ENCODE results near the gene ANKIB1. TPM values are rescaled to one million over a fixed set of nuclear protein-coding genes. Genes with fewer than 3 reads are reported as not detected.
"Not testable (repeated sequence)": the region's sequence is repeated elsewhere in the genome, so short reads cannot be mapped to it uniquely, and the experiment has no call there.

The ANKIB1 gene
- total RNA-seq, 3 donors from 2014 or later = 28.0 to 40.8 (median 38.3) TPM

DNA sequence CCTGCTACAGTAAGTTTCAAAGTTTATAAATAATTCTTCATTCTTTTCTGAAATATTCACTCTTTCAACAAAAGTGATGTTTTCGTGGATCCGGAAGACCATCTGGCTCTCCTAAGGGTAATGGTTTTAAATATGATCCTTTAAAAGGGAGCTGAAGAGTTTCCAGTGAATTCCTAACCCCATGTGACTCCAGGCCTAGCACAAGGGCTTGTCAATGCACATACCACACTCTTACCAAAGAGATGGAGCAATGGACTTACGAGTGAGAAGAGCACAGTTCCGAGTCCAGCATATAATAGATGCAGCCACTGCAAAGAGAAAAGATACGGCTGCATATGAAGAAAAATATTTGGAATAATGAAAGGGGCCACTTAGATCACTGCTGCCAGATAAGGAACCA, 169.5 kb downstream of the ANKIB1 start:
- Mint-ChIP-seq H3K27me3 (ENCODE audit: low read depth) (peaks cover 8% of the 10 kb centered on the region), H3K4me1 (ENCODE audit: low read depth) (no peaks in the 10 kb centered on the region), H3K36me3 (ENCODE audit: insufficient read depth) (no peaks in the 10 kb centered on the region), H3K9me3 (no peaks in the 10 kb centered on the region), H3K4me3 (no peak overlapping the region)
- no peak for DNase-seq
- no peak for ATAC-seq

DNA sequence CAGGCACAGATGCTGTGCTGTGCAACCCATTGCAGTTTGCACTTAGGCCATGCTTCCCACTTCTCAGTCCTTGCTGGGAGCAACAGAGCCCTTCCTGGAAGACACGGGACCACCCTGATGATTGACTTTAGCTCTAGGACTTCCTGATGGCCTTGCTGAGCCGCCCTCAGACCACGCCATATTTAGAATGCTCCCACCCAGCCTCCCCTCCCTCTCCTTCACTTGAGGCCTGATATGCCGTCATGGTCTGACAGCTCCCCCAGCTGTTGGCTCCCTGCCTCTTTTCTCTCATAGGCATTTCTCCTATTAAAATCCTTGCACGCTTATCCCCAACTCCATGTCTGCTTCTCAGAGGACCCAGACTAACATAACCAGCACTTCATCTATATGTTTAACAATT, 172.1 kb downstream of the ANKIB1 start:
- ATAC-seq (no peak), DNase-seq (no peak)
- Mint-ChIP-seq H3K27me3 (ENCODE audit: low read depth) (peaks cover 3% of the 10 kb centered on the region), H3K36me3 (ENCODE audit: insufficient read depth) (no peaks in the 10 kb centered on the region), H3K9me3 (no peaks in the 10 kb centered on the region), H3K4me1 (ENCODE audit: low read depth) (no peaks in the 10 kb centered on the region), H3K4me3 (no peak overlapping the region)

DNA sequence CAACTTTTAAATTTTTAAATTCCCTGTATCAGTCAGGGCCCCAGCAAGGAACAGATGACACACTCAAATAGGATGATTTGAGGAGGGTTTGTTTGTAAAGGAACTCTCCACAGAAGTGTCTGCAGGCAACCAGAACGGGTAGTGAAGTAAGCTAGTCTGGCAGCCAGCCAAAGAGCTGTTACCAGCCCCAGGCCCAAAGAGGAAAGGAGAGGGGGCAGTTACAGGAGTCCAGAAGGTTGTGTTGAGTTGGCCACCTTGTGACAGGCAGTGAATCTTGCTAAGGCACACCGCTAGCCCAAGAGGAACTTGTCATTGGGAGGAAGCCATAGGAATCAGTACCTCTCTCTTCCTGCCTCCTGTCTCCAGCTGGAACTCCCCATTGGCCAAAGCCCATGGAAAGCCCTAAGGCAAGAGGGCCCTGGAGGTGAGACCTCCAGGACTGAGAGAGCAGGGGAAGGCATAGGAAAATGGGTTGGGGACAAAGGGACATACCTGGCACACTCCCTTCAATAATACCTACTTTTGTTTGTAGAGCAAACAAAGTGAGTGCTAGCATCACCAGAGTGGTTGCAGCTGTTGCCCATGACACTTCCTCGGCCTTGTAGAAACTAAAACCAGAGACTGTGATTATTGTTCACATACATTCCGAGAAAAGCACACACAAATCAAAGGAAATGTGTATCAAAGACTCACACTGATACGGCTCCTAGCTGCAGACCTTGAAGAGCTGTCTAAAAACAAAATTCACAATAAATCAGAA, 176.1 kb downstream of the ANKIB1 start:
- H3K36me3 Mint-ChIP-seq (ENCODE audit: insufficient read depth) = no peaks in the 10 kb centered on the region
- no peak overlapping the region for H3K4me3 Mint-ChIP-seq
- H3K27me3 Mint-ChIP-seq (ENCODE audit: low read depth) = peaks cover 19% of the 10 kb centered on the region
- ATAC-seq = no peak
- no peaks in the 10 kb centered on the region for H3K9me3 Mint-ChIP-seq
- H3K4me1 Mint-ChIP-seq (ENCODE audit: low read depth) = peaks cover 13% of the 10 kb centered on the region
- no peak for DNase-seq

DNA sequence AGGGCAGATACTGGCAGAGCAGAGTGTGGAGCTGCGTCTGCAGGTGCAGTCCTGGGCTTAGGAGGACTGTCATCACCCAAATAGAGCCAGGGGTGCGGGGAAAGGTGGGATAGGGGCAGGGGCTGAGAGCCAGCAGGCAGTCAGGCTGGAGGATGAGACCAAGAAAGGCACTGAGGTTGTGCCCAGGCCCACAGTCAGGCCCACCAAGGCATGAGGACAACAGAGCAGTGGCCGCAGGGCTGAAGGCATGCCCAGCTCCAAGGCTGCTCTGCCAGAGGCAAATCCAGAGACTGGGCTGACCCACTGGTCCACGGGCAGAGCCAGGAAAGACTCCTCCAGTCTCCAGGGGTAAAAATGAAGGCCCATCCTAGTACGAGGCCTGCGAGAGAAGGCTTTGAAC, 177.2 kb downstream of the ANKIB1 start:
- peaks cover 13% of the 10 kb centered on the region for H3K4me1 Mint-ChIP-seq (ENCODE audit: low read depth)
- DNase-seq = no peak
- peaks cover 27% of the 10 kb centered on the region for H3K27me3 Mint-ChIP-seq (ENCODE audit: low read depth)
- H3K36me3 Mint-ChIP-seq (ENCODE audit: insufficient read depth) = no peaks in the 10 kb centered on the region
- H3K4me3 Mint-ChIP-seq = no peak overlapping the region
- H3K9me3 Mint-ChIP-seq = no peaks in the 10 kb centered on the region
- ATAC-seq = no peak

DNA sequence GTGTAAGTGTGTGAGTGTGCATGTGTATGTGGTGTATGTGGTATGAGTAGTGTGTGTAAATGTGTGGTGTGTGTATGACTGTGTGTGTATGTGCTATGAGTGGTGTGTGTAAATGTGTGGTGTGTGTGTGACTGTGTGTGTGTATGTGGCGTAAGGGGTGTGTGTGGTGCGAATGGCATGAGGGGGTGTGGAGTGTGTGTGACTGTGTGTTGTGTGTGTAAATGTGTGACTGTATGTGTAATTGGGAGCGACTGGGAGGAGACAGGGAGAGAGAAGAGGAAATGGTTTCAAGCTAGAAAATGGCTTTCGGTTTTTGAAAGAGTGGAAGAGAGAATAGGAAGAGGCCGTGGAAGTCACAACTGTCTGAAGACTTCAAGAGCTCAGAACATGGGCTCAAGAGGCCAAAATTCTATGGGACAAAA, 177.9 kb downstream of the ANKIB1 start:
- Mint-ChIP-seq H3K36me3 (ENCODE audit: insufficient read depth) (no peaks in the 10 kb centered on the region), H3K4me1 (ENCODE audit: low read depth) (peaks cover 13% of the 10 kb centered on the region)
- ATAC-seq = no peak

DNA sequence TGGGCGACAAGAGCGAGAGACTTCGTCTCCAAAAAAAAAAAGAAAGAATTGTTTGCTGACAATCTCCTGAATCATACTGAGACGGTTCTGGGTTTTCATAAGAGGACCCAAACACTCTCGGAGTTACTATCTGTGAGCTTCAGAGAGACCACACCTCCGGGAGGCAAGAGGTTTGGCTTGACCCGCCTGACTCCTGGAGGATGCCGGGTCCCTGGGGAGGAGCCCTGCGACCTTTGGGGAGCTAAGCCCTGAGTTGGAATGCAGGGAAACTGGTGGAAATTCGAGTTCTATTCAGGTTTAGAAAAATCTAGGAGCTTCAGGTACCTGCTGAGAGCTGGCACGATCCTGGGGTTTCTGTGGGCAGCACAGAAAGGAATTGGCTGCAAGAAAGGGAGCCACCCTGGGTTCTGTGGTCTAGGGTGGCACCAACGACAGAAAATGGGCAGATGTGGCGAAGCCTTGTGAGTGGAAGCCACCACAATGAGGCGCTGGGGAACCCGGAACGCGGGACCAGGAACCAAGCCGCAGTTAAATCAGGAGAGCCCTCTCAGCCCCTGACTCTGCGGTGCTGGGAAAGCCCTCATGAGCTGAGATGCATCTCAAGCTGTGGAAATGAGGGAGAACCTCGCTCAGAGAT, 179.7 kb downstream of the ANKIB1 start:
- Mint-ChIP-seq H3K4me3 (peak overlapping the region; percentile 24), H3K4me1 (ENCODE audit: low read depth) (peaks cover 13% of the 10 kb centered on the region), H3K36me3 (ENCODE audit: insufficient read depth) (no peaks in the 10 kb centered on the region), H3K27me3 (ENCODE audit: low read depth) (peaks cover 29% of the 10 kb centered on the region), H3K9me3 (no peaks in the 10 kb centered on the region)
- DNase-seq = no peak
- no peak for ATAC-seq

More for the DNA sequence above, 177.9 kb downstream of the ANKIB1 start:
- H3K9me3 Mint-ChIP-seq = no peaks in the 10 kb centered on the region
- peak overlapping the region; percentile 14 for H3K4me3 Mint-ChIP-seq
- peaks cover 27% of the 10 kb centered on the region for H3K27me3 Mint-ChIP-seq (ENCODE audit: low read depth)
- no peak for DNase-seq

DNA sequence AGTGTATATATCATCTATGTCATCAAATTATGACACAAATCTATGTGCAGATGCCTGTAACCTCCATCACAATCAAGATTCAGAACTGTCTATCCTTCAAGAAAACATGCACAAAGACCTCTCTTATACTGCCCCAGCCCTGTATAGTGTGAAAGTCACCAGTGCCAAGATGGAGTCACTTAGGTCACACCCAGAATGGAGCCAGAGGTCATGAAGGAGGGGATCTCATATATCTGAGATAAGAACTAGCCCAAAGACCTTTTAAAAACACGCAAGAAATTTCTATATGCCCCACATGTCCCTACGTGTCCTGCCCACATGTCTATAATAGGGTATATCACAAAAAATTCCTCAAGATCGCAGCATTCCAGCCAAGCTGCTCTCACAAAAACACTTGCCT, 181.4 kb downstream of the ANKIB1 start:
- Mint-ChIP-seq H3K36me3 (ENCODE audit: insufficient read depth) (no peaks in the 10 kb centered on the region), H3K27me3 (ENCODE audit: low read depth) (peaks cover 29% of the 10 kb centered on the region), H3K4me1 (ENCODE audit: low read depth) (peaks cover 13% of the 10 kb centered on the region), H3K4me3 (no peak overlapping the region), H3K9me3 (no peaks in the 10 kb centered on the region)
- ATAC-seq = no peak
- no peak for DNase-seq

DNA sequence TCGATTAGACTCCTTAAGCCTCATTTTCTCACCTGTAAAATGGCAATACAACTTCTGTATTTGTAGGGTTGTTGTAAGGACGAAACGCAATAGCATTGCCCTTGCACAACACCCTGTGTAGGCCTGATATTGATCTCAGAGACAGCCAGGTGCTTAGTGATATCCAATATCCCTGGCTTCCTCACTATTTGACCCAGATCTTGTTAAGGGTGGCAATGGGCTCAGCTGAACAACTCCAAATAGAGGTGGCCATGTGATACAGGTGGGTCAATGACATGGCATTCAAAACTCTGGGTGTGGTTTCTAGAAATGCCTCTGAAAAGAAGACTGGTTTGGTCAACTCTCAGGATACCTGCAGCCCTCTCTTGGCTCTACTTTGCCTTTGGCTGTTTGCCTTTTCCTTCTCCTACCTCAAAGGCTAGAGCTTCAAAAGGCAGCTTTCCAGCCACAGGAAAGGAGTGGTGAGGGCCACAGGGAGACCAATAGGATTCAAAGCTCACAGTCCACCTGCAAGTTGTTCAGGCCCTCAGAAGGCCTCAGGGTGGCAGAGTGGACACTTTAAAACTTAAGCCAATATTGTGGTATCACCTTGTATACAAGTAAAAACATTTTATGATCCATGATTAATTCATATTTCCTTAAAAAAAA, 186.6 kb downstream of the ANKIB1 start:
- Mint-ChIP-seq H3K9me3 (no peaks in the 10 kb centered on the region), H3K4me3 (no peak overlapping the region), H3K4me1 (ENCODE audit: low read depth) (no peaks in the 10 kb centered on the region), H3K27me3 (ENCODE audit: low read depth) (peaks cover 5% of the 10 kb centered on the region), H3K36me3 (ENCODE audit: insufficient read depth) (no peaks in the 10 kb centered on the region)
- DNase-seq = no peak
- no peak for ATAC-seq

DNA sequence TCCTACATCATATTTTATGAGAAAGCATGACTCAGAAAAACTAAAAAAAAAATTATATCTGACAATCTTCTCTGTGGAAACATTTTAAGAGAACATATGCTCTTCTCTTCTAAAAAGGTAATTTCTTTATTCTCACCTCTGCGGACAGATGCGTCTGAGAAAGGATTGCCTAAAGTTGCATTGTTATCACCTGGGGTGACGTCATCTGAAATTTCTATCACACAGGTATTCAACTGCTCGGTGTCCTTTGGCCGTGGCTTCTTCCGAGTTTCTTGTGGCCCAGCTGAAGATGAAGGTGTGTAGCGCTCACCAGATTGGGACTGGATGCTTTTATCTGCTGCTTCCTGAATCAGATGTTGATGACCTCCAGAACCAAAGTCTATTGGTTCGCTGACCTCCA, 187.2 kb downstream of the ANKIB1 start:
- Mint-ChIP-seq H3K9me3 (no peaks in the 10 kb centered on the region), H3K4me3 (no peak overlapping the region), H3K4me1 (ENCODE audit: low read depth) (no peaks in the 10 kb centered on the region), H3K36me3 (ENCODE audit: insufficient read depth) (no peaks in the 10 kb centered on the region), H3K27me3 (ENCODE audit: low read depth) (peaks cover 2% of the 10 kb centered on the region)
- no peak for DNase-seq
- no peak for ATAC-seq

DNA sequence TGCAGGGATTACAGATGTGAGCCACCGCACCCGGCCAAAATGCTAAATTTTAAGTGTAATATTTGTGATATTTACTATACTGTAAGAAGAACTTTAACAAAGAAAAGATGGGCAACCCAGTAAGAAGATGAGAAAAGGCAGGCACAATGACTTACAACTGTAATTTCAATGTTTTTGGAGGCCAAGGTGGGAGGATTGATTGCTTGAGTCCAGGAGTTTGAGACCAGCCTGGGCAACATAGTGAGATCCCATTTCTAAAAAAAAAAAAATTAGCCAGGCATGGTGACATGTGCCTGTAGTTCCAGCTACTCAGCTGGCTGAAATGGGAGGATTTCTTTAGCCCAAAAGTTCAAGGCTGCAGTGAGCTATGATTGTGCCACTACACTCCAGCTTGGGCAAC, 189.8 kb downstream of the ANKIB1 start:
- Mint-ChIP-seq H3K4me1 (ENCODE audit: low read depth) (no peaks in the 10 kb centered on the region), H3K36me3 (ENCODE audit: insufficient read depth) (no peaks in the 10 kb centered on the region), H3K4me3 (no peak overlapping the region), H3K9me3 (no peaks in the 10 kb centered on the region), H3K27me3 (ENCODE audit: low read depth) (no peaks in the 10 kb centered on the region)
- no peak for ATAC-seq
- DNase-seq = no peak

DNA sequence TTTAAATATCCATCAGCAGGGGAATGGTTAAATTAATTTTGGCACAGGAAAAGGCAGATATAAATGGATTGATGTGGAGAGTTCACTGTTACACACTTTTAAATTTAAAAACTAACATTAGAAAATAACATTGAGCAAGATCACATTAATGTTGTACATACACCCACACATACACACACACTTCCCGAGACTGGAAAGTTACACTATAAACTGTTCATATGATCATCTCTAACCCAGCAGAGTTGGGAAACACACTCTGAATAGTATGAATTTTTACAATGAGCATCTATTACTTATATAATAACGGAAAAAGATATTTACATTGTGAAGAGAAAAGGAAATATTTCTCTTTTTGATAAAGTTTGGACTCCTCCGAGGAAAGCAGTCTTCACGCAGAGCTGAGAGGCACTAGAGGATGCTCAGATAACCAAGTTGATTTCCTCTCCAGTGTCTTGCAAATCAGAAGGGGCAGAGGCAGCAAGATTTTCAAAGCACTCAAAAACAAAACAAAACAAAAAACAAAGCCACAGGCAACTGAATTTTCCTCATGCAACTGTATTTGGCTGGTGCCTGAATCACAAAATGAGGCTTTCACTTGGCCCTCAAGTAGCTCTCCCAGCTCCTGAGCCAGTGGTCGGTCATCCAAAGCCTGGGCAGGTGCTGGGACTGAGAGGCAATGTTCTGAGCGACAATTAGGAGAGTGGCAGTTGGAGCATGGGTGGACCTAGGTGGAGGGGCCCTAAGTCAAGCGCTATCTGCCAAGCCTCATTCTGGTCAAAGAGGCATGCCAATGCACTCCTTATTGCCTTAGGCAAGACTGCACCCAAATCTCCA, 191.1 kb downstream of the ANKIB1 start:
- Mint-ChIP-seq H3K36me3 (ENCODE audit: insufficient read depth) (no peaks in the 10 kb centered on the region), H3K27me3 (ENCODE audit: low read depth) (no peaks in the 10 kb centered on the region), H3K4me3 (no peak overlapping the region), H3K9me3 (no peaks in the 10 kb centered on the region), H3K4me1 (ENCODE audit: low read depth) (no peaks in the 10 kb centered on the region)
- no peak for ATAC-seq
- DNase-seq = no peak

DNA sequence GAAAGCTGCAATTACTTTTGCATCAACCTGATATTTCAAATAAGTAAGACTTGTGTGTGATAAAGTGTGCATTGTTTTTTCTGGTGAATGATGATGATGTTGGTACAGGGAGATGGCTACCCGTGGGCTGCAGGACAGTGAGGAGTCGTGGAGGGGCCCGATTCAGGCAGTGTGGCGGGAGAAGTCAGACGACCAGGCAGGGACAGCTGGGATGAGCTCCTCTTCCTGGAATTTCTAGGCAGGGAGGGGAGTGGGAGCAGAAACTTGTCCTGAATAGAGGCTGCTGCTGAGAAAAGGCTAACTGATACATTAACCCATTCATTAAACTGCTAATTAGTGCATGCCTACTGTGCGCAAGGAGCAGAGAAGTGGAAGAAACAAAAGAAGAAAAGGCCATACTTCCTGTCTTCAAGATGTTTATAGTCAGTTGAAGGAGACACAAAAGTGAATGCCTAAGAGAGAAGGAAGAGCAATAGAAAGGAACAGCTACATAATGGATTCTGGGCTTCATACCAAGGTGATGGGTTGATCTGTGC, 192.2 kb downstream of the ANKIB1 start:
- no peak for ATAC-seq
- Mint-ChIP-seq H3K36me3 (ENCODE audit: insufficient read depth) (no peaks in the 10 kb centered on the region), H3K4me3 (no peak overlapping the region), H3K4me1 (ENCODE audit: low read depth) (no peaks in the 10 kb centered on the region), H3K9me3 (no peaks in the 10 kb centered on the region), H3K27me3 (ENCODE audit: low read depth) (no peaks in the 10 kb centered on the region)
- no peak for DNase-seq

DNA sequence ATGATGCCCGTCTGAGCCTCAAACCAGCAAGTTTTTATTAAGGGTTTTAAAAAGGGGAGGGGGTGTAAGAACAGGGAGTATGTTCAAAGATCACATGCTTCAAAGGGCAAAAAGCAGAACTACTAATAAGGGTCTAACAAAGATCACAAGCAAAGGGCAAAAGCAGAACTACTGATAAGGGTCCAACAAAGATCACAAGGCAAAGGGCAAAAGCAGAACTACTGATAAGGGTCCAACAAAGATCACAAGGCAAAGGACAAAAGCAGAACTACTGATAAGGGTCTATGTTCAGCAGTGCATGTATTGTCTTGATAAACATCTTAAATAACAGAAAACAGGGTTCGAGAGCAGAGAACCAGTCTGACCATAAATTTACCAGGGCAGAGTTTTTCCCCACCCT, 196.9 kb downstream of the ANKIB1 start:
- not testable (repeated sequence) for H3K36me3 Mint-ChIP-seq (ENCODE audit: insufficient read depth); H3K9me3 Mint-ChIP-seq; H3K27me3 Mint-ChIP-seq (ENCODE audit: low read depth); H3K4me1 Mint-ChIP-seq (ENCODE audit: low read depth); DNase-seq; H3K4me3 Mint-ChIP-seq; ATAC-seq

DNA sequence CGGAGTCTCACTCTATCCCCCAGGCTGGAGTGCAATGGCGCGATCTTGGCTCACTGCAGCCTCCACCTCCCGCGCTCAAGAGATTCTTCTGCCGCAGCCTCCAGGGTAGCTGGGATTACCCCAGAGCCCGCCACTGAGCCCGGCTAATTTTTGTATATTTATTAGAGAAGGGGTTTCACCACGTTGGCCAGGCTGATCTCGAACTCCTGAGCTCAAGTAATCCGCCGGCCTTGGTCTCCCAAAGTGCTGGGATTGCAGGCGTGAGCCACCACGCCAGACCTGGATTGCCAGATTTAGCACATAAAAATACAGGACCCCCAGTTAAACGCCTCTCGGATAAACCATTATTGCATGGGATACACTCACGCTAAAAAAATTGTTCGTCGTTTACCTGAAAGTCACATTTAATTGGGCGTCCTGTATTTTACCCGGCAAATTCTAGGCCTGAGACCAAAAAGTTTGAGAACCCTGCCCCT, 201.1 kb downstream of the ANKIB1 start:
- Mint-ChIP-seq H3K27me3 (ENCODE audit: low read depth) (no peaks in the 10 kb centered on the region), H3K36me3 (ENCODE audit: insufficient read depth) (peaks cover 6% of the 10 kb centered on the region), H3K4me3 (peak overlapping the region; percentile 85), H3K4me1 (ENCODE audit: low read depth) (peaks cover 10% of the 10 kb centered on the region), H3K9me3 (no peaks in the 10 kb centered on the region)
- no peak for ATAC-seq
- DNase-seq = no peak

Data from activated T-cell treated with anti-CD3 and anti-CD28 coated beads, Interleukin-2, amount 50 U/mL, for 4 hours (primary cell).